ENCODE data around the gene TRPV5. TPM values are rescaled to one million over a fixed set of nuclear protein-coding genes. Genes with fewer than 3 reads are reported as not detected.

TRPV5 gene
- total RNA-seq, 1 donor = not detected

DNA sequence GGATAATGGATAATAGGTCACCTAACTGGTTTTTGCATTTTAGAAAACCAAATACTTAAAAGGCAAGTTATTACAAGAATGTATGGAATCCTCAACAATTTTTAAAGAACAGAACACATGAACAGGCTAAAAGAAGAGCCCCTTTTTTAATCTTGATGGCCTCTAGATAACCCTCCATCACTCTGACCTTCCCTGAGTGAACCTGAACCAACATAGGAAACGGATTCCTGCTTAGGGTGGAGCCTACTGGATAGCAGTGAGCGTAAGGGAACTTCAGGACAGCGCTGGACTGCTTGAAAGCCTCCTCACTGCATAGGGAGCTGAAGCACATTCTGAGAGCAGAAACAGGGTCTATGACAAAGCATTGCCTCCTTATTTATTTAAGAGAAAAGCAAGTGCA lies 20.5 kb downstream of the TRPV5 start:
- no peak for DNase-seq (ENCODE audit: insufficient read length, low spot score, missing footprints)
- Histone ChIP-seq H3K4me1 (ENCODE audit: insufficient read depth, low read length) (no peaks in the 10 kb centered on the region), H3K27me3 (ENCODE audit: insufficient read depth, low read length) (no peaks in the 10 kb centered on the region), H3K4me2 (ENCODE audit: insufficient read depth, low read length) (no peak overlapping the region), H3K79me2 (ENCODE audit: insufficient read depth, low read length) (no peaks in the 10 kb centered on the region), H3K9me3 (ENCODE audit: low read depth, low read length) (no peaks in the 10 kb centered on the region), H3K36me3 (ENCODE audit: insufficient read depth, low read length) (no peaks in the 10 kb centered on the region), H3K27ac (ENCODE audit: low read depth, low read length) (no peak overlapping the region), H3K4me3 (ENCODE audit: insufficient read depth, low read length) (no peak overlapping the region), H2AFZ (ENCODE audit: low read length) (no peak overlapping the region), H4K20me1 (ENCODE audit: insufficient read depth, low read length) (no peaks in the 10 kb centered on the region)
- TF ChIP-seq, protein P1, sequence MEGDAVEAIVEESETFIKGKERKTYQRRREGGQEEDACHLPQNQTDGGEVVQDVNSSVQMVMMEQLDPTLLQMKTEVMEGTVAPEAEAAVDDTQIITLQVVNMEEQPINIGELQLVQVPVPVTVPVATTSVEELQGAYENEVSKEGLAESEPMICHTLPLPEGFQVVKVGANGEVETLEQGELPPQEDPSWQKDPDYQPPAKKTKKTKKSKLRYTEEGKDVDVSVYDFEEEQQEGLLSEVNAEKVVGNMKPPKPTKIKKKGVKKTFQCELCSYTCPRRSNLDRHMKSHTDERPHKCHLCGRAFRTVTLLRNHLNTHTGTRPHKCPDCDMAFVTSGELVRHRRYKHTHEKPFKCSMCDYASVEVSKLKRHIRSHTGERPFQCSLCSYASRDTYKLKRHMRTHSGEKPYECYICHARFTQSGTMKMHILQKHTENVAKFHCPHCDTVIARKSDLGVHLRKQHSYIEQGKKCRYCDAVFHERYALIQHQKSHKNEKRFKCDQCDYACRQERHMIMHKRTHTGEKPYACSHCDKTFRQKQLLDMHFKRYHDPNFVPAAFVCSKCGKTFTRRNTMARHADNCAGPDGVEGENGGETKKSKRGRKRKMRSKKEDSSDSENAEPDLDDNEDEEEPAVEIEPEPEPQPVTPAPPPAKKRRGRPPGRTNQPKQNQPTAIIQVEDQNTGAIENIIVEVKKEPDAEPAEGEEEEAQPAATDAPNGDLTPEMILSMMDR (IDR thresholded peaks at IDR 0.05; ENCODE audit: extremely low read depth, low read depth, low read length) = no peak

DNA sequence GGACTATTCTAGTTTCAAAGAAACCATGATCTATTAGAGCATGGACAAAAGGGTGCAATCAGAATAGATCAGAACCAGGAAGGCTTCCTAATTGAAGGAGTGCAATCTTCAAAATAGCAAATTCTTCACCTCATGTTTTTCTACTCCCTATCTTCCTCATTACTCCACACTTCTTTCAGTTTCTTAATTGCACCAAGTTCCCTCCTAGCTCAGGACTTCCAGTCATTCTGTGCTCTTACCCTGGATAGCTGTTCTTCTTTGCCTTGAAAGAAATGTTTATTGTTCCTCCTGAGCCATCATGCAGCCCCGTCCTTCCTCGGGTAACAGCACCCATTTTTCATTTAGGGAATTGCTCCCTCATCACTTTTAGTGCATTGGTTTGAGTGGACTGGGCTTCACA lies 23.1 kb downstream of the TRPV5 start:
- DNase-seq (ENCODE audit: insufficient read length, low spot score, missing footprints) = no peak
- no peaks in the 10 kb centered on the region for H3K9me3 ChIP-seq (ENCODE audit: low read depth, low read length)
- no peaks in the 10 kb centered on the region for H4K20me1 ChIP-seq (ENCODE audit: insufficient read depth, low read length)
- no peak overlapping the region for H3K4me3 ChIP-seq (ENCODE audit: insufficient read depth, low read length)
- no peak overlapping the region for H3K27ac ChIP-seq (ENCODE audit: low read depth, low read length)
- no peak overlapping the region for H3K4me2 ChIP-seq (ENCODE audit: insufficient read depth, low read length)
- no peaks in the 10 kb centered on the region for H3K36me3 ChIP-seq (ENCODE audit: insufficient read depth, low read length)
- H2AFZ ChIP-seq (ENCODE audit: low read length) = no peak overlapping the region
- H3K79me2 ChIP-seq (ENCODE audit: insufficient read depth, low read length) = no peaks in the 10 kb centered on the region
- TF ChIP-seq, protein P1 (IDR thresholded peaks at IDR 0.05; ENCODE audit: extremely low read depth, low read depth, low read length) = no peak
- H3K4me1 ChIP-seq (ENCODE audit: insufficient read depth, low read length) = no peaks in the 10 kb centered on the region
- H3K27me3 ChIP-seq (ENCODE audit: insufficient read depth, low read length) = no peaks in the 10 kb centered on the region

DNA sequence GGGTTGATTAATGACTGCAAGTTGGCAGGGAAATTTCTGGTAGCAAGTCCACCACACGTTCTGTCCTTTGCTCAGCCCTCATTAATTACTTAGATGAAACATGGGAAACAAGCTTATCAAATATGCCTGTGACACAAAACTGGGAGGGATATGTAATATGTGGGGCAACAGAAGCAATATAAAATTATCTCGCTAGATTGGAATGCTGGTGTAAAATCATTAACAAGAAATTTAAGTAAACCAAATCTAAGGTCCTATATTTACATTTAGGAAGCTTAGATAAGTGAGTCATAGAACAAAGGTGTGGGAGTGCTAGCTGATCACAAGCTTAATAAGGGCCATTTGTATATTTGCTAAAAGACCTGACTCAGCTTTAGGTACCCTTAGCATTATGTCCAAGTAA lies 23.5 kb downstream of the TRPV5 start:
- Histone ChIP-seq H3K27ac (ENCODE audit: low read depth, low read length) (no peak overlapping the region), H3K4me3 (ENCODE audit: insufficient read depth, low read length) (no peak overlapping the region), H4K20me1 (ENCODE audit: insufficient read depth, low read length) (no peaks in the 10 kb centered on the region), H3K9me3 (ENCODE audit: low read depth, low read length) (no peaks in the 10 kb centered on the region), H3K27me3 (ENCODE audit: insufficient read depth, low read length) (no peaks in the 10 kb centered on the region), H3K79me2 (ENCODE audit: insufficient read depth, low read length) (no peaks in the 10 kb centered on the region), H3K36me3 (ENCODE audit: insufficient read depth, low read length) (no peaks in the 10 kb centered on the region), H2AFZ (ENCODE audit: low read length) (no peak overlapping the region), H3K4me1 (ENCODE audit: insufficient read depth, low read length) (no peaks in the 10 kb centered on the region), H3K4me2 (ENCODE audit: insufficient read depth, low read length) (no peak overlapping the region)
- no peak for DNase-seq (ENCODE audit: insufficient read length, low spot score, missing footprints)
- TF ChIP-seq, protein P1 (IDR thresholded peaks at IDR 0.05; ENCODE audit: extremely low read depth, low read depth, low read length) = no peak

DNA sequence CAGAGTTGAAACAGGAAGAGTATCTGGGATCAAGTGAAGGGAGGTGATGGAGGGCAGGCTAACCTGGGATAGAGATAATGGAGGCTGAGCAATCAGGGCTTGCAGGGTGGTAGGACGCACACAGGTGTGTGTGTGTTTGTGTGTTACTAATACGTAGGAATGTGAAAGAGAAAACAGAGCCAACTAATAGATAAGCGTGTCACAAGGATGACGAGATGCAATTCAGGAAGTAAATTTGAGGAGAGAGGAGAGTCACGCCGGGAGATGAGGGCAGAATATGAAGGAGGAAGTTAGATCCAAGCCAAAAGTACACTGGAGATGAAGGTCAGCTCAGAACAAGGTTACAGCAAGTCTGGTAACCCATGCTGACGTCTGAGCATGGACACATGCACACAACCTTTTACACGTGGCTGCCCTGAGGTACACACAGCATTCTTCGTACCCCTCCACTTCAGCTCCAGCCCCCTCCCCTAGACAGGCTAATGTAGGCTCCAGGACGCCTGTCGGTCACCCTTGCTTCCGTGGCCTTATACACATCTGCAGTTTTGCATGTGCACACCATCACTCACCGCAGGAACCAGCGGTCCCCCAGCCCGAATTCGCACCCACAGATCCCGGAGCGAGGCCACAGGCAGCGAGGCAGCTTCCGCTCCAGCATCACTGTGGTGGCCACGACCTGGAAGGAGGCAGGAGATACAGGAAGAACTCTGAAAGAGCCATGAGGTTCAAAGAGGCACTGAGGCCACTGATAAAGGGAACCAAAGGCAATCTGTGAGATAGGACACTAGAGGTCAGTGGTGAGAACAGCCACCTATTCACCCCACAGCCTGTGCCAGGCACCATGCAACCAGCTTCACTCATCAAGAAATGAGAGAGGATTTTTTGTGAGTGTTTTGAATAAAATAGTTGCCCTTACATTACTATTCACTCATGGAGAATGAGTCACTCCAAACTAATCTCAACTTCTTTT lies 24.3 kb downstream of the TRPV5 start:
- Histone ChIP-seq H3K36me3 (ENCODE audit: insufficient read depth, low read length) (no peaks in the 10 kb centered on the region), H3K9me3 (ENCODE audit: low read depth, low read length) (no peaks in the 10 kb centered on the region), H3K27me3 (ENCODE audit: insufficient read depth, low read length) (no peaks in the 10 kb centered on the region), H4K20me1 (ENCODE audit: insufficient read depth, low read length) (no peaks in the 10 kb centered on the region), H3K4me1 (ENCODE audit: insufficient read depth, low read length) (no peaks in the 10 kb centered on the region), H3K27ac (ENCODE audit: low read depth, low read length) (no peak overlapping the region), H3K79me2 (ENCODE audit: insufficient read depth, low read length) (no peaks in the 10 kb centered on the region), H3K4me3 (ENCODE audit: insufficient read depth, low read length) (no peak overlapping the region), H2AFZ (ENCODE audit: low read length) (no peak overlapping the region), H3K4me2 (ENCODE audit: insufficient read depth, low read length) (no peak overlapping the region)
- TF ChIP-seq, protein P1 (IDR thresholded peaks at IDR 0.05; ENCODE audit: extremely low read depth, low read depth, low read length) = peak; percentile 25
- DNase-seq (ENCODE audit: insufficient read length, low spot score, missing footprints) = no peak

Measured in osteoblast (primary cell).